ENCODE measurements around the gene TXNRD2. TPM values are rescaled to one million over a fixed set of nuclear protein-coding genes. Genes with fewer than 3 reads are reported as not detected.

TXNRD2 gene
- polyA plus RNA-seq, 1 donor from 2014 or later = 4.1 TPM

- H3K27ac ChIP-seq (ENCODE audit: low read length) = no peak overlapping the region
- H3K4me2 ChIP-seq (ENCODE audit: low read length) = no peak overlapping the region
- H3K9me3 ChIP-seq (ENCODE audit: low read length) = no peaks in the 10 kb centered on the region
- no peak overlapping the region for H3K9ac ChIP-seq (ENCODE audit: low read length)
- H2AFZ ChIP-seq (ENCODE audit: low read depth, low read length) = no peak overlapping the region
- no peaks in the 10 kb centered on the region for H3K36me3 ChIP-seq (ENCODE audit: insufficient read depth, low read length)
- H3K27me3 ChIP-seq (ENCODE audit: insufficient read depth, low read depth, low read length) = no peaks in the 10 kb centered on the region
- no peaks in the 10 kb centered on the region for H4K20me1 ChIP-seq (ENCODE audit: insufficient read depth)
- no peaks in the 10 kb centered on the region for H3K9me2 ChIP-seq (ENCODE audit: insufficient read depth, low read length)
- H3F3A ChIP-seq (ENCODE audit: insufficient read depth, low read length, poor library complexity, severe bottlenecking) = no peaks in the 10 kb centered on the region
- no peak overlapping the region for H3K4me3 ChIP-seq (ENCODE audit: low read length)
- no peak for TF ChIP-seq CTCF (IDR thresholded peaks at IDR 0.05; ENCODE audit: poor library complexity, severe bottlenecking)
- no peak for TF ChIP-seq EZH2 (IDR thresholded peaks at IDR 0.05; ENCODE audit: borderline replicate concordance, insufficient read depth, low read length, poor library complexity, severe bottlenecking)
- no peak for TF ChIP-seq REST (IDR thresholded peaks at IDR 0.05; ENCODE audit: borderline replicate concordance)
- no peak for TF ChIP-seq POLR2AphosphoS5 (IDR thresholded peaks at IDR 0.05)
- TF ChIP-seq MXI1 (conservative IDR thresholded peaks at IDR 0.05; ENCODE audit: poor library complexity, severe bottlenecking) = no peak
- no peak for TF ChIP-seq SMC3 (conservative IDR thresholded peaks at IDR 0.05; ENCODE audit: poor library complexity)
- TF ChIP-seq TAF1 (IDR thresholded peaks at IDR 0.05; ENCODE audit: low read depth) = no peak
- TF ChIP-seq EP300 (conservative IDR thresholded peaks at IDR 0.05; ENCODE audit: poor library complexity, severe bottlenecking) = no peak
- no peak for TF ChIP-seq RAD21 (conservative IDR thresholded peaks at IDR 0.05)
- H3K79me2 ChIP-seq (replicated peaks; ENCODE audit: insufficient read depth, low read length) = no peaks in the 10 kb centered on the region
Observed at GRCh38 chr22:19844377-19845053, 97.1 kb downstream of the TXNRD2 start.

GRCh38 chr22:19843857-19844376 is 97.7 kb downstream of the TXNRD2 start:
- H2AFZ ChIP-seq (ENCODE audit: low read depth, low read length) = no peak overlapping the region
- TF ChIP-seq SMC3 (conservative IDR thresholded peaks at IDR 0.05; ENCODE audit: poor library complexity) = no peak
- TF ChIP-seq RAD21 (conservative IDR thresholded peaks at IDR 0.05) = no peak
- TF ChIP-seq MXI1 (conservative IDR thresholded peaks at IDR 0.05; ENCODE audit: poor library complexity, severe bottlenecking) = no peak
- no peak for TF ChIP-seq REST (IDR thresholded peaks at IDR 0.05; ENCODE audit: borderline replicate concordance)
- no peak for TF ChIP-seq POLR2AphosphoS5 (IDR thresholded peaks at IDR 0.05)
- TF ChIP-seq TAF1 (IDR thresholded peaks at IDR 0.05; ENCODE audit: low read depth) = no peak
- no peak for TF ChIP-seq EP300 (conservative IDR thresholded peaks at IDR 0.05; ENCODE audit: poor library complexity, severe bottlenecking)
- TF ChIP-seq CTCF (IDR thresholded peaks at IDR 0.05; ENCODE audit: poor library complexity, severe bottlenecking) = no peak
- TF ChIP-seq EZH2 (IDR thresholded peaks at IDR 0.05; ENCODE audit: borderline replicate concordance, insufficient read depth, low read length, poor library complexity, severe bottlenecking) = no peak
- H3K4me3 ChIP-seq (ENCODE audit: low read length) = no peak overlapping the region
- no peaks in the 10 kb centered on the region for H3K9me3 ChIP-seq (ENCODE audit: low read length)
- H3K36me3 ChIP-seq (ENCODE audit: insufficient read depth, low read length) = no peaks in the 10 kb centered on the region
- no peaks in the 10 kb centered on the region for H3K27me3 ChIP-seq (ENCODE audit: insufficient read depth, low read depth, low read length)
- H3K4me2 ChIP-seq (ENCODE audit: low read length) = no peak overlapping the region
- H3K27ac ChIP-seq (ENCODE audit: low read length) = no peak overlapping the region
- no peaks in the 10 kb centered on the region for H3F3A ChIP-seq (ENCODE audit: insufficient read depth, low read length, poor library complexity, severe bottlenecking)
- no peaks in the 10 kb centered on the region for H3K79me2 ChIP-seq (replicated peaks; ENCODE audit: insufficient read depth, low read length)
- no peaks in the 10 kb centered on the region for H4K20me1 ChIP-seq (ENCODE audit: insufficient read depth)
- no peaks in the 10 kb centered on the region for H3K9me2 ChIP-seq (ENCODE audit: insufficient read depth, low read length)
- H3K9ac ChIP-seq (ENCODE audit: low read length) = no peak overlapping the region
